A549 (cell line): Measurements from ENCODE around the gene ZNRF2.

Experiments
- JUN ChIP-seq, 2 experiments: fragments of >200 bp; sonication (Bioruptor Twin); formaldehyde crosslinking; IDR thresholded peaks; 2 replicates in 1 of 2; 3 replicates in 1 of 2; pipeline ENCODE4 v1.6.1; 2016 to 2017
- KDM1A ChIP-seq: fragments of 200-600 bp; sonication (generic); IDR thresholded peaks from 2 replicates; pipeline ENCODE4 v1.6.1; 2016; ENCODE audit warnings: low read depth, mild to moderate bottlenecking
- NR3C1 ChIP-seq: fragments of >200 bp; sonication (Bioruptor Twin); formaldehyde crosslinking; IDR thresholded peaks from 3 replicates; pipeline ENCODE4 v1.6.1; 2017
- RAD21 ChIP-seq, 2 experiments: fragments of >200 bp in 1 of 2; sonication (Bioruptor Twin) in 1 of 2; formaldehyde crosslinking in 1 of 2; IDR thresholded peaks in 1 of 2; conservative IDR thresholded peaks in 1 of 2; 2 replicates in 1 of 2; 3 replicates in 1 of 2; pipeline ENCODE4 v1.6.1; 2012 to 2018; ENCODE audit warnings: inconsistent platforms in 1 of 2
- SMC3 ChIP-seq: fragments of >200 bp; sonication (Bioruptor Twin); formaldehyde crosslinking; IDR thresholded peaks from 3 replicates; pipeline ENCODE4 v1.6.1; 2018; ENCODE audit warnings: inconsistent platforms
- ZFP36 ChIP-seq: fragments of 450-650 bp; IDR thresholded peaks from 2 replicates; pipeline ENCODE4 v1.6.1; 2014; ENCODE audit warnings: borderline replicate concordance; ENCODE audit not compliant: partially characterized antibody
- TF ChIP-seq, protein P1 (sequence below): fragments of >200 bp; sonication (Bioruptor Twin); formaldehyde crosslinking; IDR thresholded peaks from 3 replicates; pipeline ENCODE4 v1.5.1; 2016

DNA sequence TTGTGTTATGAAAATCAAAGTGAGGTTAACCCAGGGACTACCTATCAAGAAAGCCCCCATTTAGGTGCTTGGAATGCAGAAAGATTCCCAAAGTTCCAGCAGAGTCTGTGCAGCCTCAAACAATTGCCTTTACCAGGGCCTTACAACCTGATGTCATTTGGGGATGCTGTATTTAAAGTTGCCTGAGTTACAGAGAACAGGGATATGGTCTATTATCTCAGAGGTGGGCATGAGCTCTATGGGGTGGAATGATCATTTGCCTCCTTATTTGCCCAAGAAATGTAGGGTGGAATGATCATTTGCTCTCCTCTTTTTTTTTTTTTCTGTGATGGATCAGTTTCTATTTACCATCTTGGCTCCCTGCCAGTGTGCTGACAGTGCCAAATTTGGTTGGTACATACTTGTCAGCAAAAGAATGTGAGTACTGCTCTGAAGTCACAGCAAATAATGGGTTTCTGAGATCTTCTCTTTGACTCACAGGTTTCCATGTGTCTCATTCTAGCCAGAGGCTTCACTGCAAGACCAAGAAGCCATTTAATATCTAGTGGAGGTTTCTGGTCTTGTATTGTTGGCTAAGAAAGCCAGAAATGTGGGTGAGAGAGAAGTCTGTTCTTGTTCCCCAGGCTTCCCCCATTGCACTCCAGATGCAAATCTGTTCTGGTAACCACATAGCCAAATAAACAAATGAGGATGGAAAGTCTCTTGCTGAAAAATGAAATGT lies 45.5 kb upstream of the ZNRF2 start:
- TF ChIP-seq RAD21 (conservative IDR thresholded peaks at IDR 0.05 in 1 of 2, IDR thresholded peaks at IDR 0.05 in 1 of 2) (no peak), JUN (IDR thresholded peaks at IDR 0.05) (no peak), NR3C1 (no peak), ZFP36 (no peak), KDM1A (no peak), SMC3 (no peak)
- TF ChIP-seq, protein P1, sequence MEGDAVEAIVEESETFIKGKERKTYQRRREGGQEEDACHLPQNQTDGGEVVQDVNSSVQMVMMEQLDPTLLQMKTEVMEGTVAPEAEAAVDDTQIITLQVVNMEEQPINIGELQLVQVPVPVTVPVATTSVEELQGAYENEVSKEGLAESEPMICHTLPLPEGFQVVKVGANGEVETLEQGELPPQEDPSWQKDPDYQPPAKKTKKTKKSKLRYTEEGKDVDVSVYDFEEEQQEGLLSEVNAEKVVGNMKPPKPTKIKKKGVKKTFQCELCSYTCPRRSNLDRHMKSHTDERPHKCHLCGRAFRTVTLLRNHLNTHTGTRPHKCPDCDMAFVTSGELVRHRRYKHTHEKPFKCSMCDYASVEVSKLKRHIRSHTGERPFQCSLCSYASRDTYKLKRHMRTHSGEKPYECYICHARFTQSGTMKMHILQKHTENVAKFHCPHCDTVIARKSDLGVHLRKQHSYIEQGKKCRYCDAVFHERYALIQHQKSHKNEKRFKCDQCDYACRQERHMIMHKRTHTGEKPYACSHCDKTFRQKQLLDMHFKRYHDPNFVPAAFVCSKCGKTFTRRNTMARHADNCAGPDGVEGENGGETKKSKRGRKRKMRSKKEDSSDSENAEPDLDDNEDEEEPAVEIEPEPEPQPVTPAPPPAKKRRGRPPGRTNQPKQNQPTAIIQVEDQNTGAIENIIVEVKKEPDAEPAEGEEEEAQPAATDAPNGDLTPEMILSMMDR, result no peak
